ENCODE results near the gene MS4A15. TPM values are rescaled to one million over a fixed set of nuclear protein-coding genes. Genes with fewer than 3 reads are reported as not detected.
"Not testable (repeated sequence)": the region's sequence is repeated elsewhere in the genome, so short reads cannot be mapped to it uniquely, and the experiment has no call there.

The MS4A15 gene
- total RNA-seq: not detected

- DNase-seq (ENCODE audit: low spot score) (no peak), ATAC-seq (peak; percentile 54)
These were observed at the start of gene MS4A15 for GRCh38 chr11:60756307-60757032. TSS of gene MS4A15 (plus strand) at chr11:60756867. CDS start at chr11:60763734, 6,867 bp downstream.

- no peak for ATAC-seq
- DNase-seq (ENCODE audit: low spot score): no peak
These were observed 49.7 kb upstream of the MS4A15 start for GRCh38 chr11:60706931-60707330.

GRCh38 chr11:60710482-60710881, 46.2 kb upstream of the MS4A15 start:
- DNase-seq (ENCODE audit: low spot score): no peak
- no peak for ATAC-seq

GRCh38 chr11:60711276-60711675, 45.4 kb upstream of the MS4A15 start:
- DNase-seq (ENCODE audit: low spot score) (no peak), ATAC-seq (no peak)

GRCh38 chr11:60713423-60713822, 43.2 kb upstream of the MS4A15 start:
- not testable (repeated sequence) for ATAC-seq; DNase-seq (ENCODE audit: low spot score)

- no peak for DNase-seq (ENCODE audit: low spot score)
- no peak for ATAC-seq
These were observed 38.7 kb upstream of the MS4A15 start for GRCh38 chr11:60717956-60718355.

- DNase-seq (ENCODE audit: low spot score): no peak
- no peak for ATAC-seq
These were observed 37.9 kb upstream of the MS4A15 start for GRCh38 chr11:60718524-60719316.

GRCh38 chr11:60719391-60719790, 37.3 kb upstream of the MS4A15 start:
- DNase-seq (ENCODE audit: low spot score): no peak
- no peak for ATAC-seq

- no peak for DNase-seq (ENCODE audit: low spot score)
- ATAC-seq: no peak
These were observed 36.2 kb upstream of the MS4A15 start for GRCh38 chr11:60720460-60720859.

- ATAC-seq (no peak), DNase-seq (ENCODE audit: low spot score) (no peak)
These were observed 32.2 kb upstream of the MS4A15 start, which contains the start of gene MS4A18 for GRCh38 chr11:60724420-60724819. TSS of gene MS4A18 (plus strand) at chr11:60724720.

GRCh38 chr11:60725592-60725991, 31.1 kb upstream of the MS4A15 start:
- DNase-seq (ENCODE audit: low spot score) (no peak), ATAC-seq (no peak)

GRCh38 chr11:60731586-60731985, 25.1 kb upstream of the MS4A15 start:
- DNase-seq (ENCODE audit: low spot score): no peak
- ATAC-seq: no peak

- no peak for DNase-seq (ENCODE audit: low spot score)
These were observed 22.4 kb upstream of the MS4A15 start for GRCh38 chr11:60734279-60734678.

GRCh38 chr11:60739114-60739513, 17.6 kb upstream of the MS4A15 start:
- ATAC-seq (no peak), DNase-seq (ENCODE audit: low spot score) (no peak)

More at GRCh38 chr11:60734279-60734678, 22.4 kb upstream of the MS4A15 start:
- ATAC-seq: no peak

- no peak for ATAC-seq
- DNase-seq (ENCODE audit: low spot score): no peak
These were observed 16.1 kb upstream of the MS4A15 start for GRCh38 chr11:60740573-60740972.

GRCh38 chr11:60741421-60741820, 15.2 kb upstream of the MS4A15 start:
- ATAC-seq: no peak

GRCh38 chr11:60743058-60743457, 13.6 kb upstream of the MS4A15 start:
- no peak for ATAC-seq

More at GRCh38 chr11:60741421-60741820, 15.2 kb upstream of the MS4A15 start:
- no peak for DNase-seq (ENCODE audit: low spot score)

GRCh38 chr11:60744114-60744513, 12.6 kb upstream of the MS4A15 start:
- no peak for ATAC-seq
- DNase-seq (ENCODE audit: low spot score): no peak

More at GRCh38 chr11:60743058-60743457, 13.6 kb upstream of the MS4A15 start:
- DNase-seq (ENCODE audit: low spot score): no peak

- DNase-seq (ENCODE audit: low spot score): no peak
These were observed 9.3 kb upstream of the MS4A15 start for GRCh38 chr11:60747359-60747873.

GRCh38 chr11:60748225-60748624, 8.4 kb upstream of the MS4A15 start:
- DNase-seq (ENCODE audit: low spot score) (no peak), ATAC-seq (no peak)

More at GRCh38 chr11:60747359-60747873, 9.3 kb upstream of the MS4A15 start:
- ATAC-seq: no peak

GRCh38 chr11:60748821-60749220, 7.8 kb upstream of the MS4A15 start:
- DNase-seq (ENCODE audit: low spot score) (no peak), ATAC-seq (no peak)

- no peak for ATAC-seq
- no peak for DNase-seq (ENCODE audit: low spot score)
These were observed 5.8 kb upstream of the MS4A15 start for GRCh38 chr11:60750911-60751310.
